Brain microvascular endothelial cell (primary cell): Measurements from ENCODE around the gene P2RY14.

Experiments used
- DNase-seq: peaks from one replicate; pipeline ENCODE4 v3.0.0-alpha.2; 2020
- H3K27ac ChIP-seq: fragments of 250-450 bp; sonication (Bioruptor Pico); 2 replicates; pipeline ENCODE4 v1.5.1; 2020; ENCODE audit warnings: mild to moderate bottlenecking, moderate library complexity
- H3K27me3 ChIP-seq: fragments of 250-450 bp; sonication (Bioruptor Pico); replicated peaks from 2 replicates; pipeline ENCODE4 v1.5.1; 2020; ENCODE audit warnings: mild to moderate bottlenecking
- H3K36me3 ChIP-seq: fragments of 250-450 bp; sonication (Bioruptor Pico); replicated peaks from 2 replicates; pipeline ENCODE4 v1.5.1; 2020; ENCODE audit warnings: mild to moderate bottlenecking
- H3K4me3 ChIP-seq: 2 replicates; pipeline ENCODE4 v1.5.1; 2011; ENCODE audit warnings: low read depth, mild to moderate bottlenecking, control low read depth, low read length, moderate library complexity
- in situ Hi-C: cut with HindIII; loops from 2 replicates; pipeline ENCODE4 v1.10.0; 2017; ENCODE audit warnings: low sequenced_read_pairs, low pct_ligation_motif_present
- TF ChIP-seq, protein P1 (sequence below): IDR thresholded peaks from 2 replicates; pipeline ENCODE4 v1.5.1; 2011; ENCODE audit warnings: low read depth, mild to moderate bottlenecking, moderate library complexity, low read length, control low read depth, inconsistent platforms; ENCODE audit errors: missing control alignments

Gene P2RY14

GRCh38 chr3:151201051-151201730 lies 77.2 kb downstream of the P2RY14 start:
- Histone ChIP-seq H3K27me3 (no peaks in the 10 kb centered on the region), H3K4me3 (no peak overlapping the region), H3K36me3 (no peaks in the 10 kb centered on the region), H3K27ac (no peak overlapping the region)
- no peak for DNase-seq
- TF ChIP-seq, protein P1, sequence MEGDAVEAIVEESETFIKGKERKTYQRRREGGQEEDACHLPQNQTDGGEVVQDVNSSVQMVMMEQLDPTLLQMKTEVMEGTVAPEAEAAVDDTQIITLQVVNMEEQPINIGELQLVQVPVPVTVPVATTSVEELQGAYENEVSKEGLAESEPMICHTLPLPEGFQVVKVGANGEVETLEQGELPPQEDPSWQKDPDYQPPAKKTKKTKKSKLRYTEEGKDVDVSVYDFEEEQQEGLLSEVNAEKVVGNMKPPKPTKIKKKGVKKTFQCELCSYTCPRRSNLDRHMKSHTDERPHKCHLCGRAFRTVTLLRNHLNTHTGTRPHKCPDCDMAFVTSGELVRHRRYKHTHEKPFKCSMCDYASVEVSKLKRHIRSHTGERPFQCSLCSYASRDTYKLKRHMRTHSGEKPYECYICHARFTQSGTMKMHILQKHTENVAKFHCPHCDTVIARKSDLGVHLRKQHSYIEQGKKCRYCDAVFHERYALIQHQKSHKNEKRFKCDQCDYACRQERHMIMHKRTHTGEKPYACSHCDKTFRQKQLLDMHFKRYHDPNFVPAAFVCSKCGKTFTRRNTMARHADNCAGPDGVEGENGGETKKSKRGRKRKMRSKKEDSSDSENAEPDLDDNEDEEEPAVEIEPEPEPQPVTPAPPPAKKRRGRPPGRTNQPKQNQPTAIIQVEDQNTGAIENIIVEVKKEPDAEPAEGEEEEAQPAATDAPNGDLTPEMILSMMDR, result no peak
- in situ Hi-C loops, result no loop called here

DNA sequence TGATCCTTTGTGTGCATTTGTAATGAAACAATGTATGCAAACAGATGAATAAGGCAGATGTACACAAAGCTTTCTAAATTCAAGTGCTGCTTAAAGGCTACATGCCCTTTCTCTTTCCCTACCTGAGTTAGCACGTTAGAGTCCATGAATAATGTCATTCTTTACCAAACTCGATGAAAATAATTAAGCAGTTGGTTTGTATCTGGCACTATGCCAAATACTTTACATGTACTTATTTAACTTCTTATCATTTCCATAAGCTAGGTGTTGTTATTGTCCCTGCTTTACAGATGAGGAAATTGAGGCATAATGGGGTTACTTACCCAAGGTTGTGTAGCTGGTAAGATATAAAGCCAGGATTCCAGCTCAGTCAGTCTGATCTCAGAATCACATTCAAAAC lies 77.8 kb downstream of the P2RY14 start:
- Histone ChIP-seq H3K27ac (no peak overlapping the region), H3K27me3 (no peaks in the 10 kb centered on the region), H3K4me3 (no peak overlapping the region), H3K36me3 (no peaks in the 10 kb centered on the region)
- TF ChIP-seq, protein P1, result no peak
- no peak for DNase-seq
- in situ Hi-C loops, result no loop called here

GRCh38 chr3:151199554-151200438 lies 78.5 kb downstream of the P2RY14 start:
- no peaks in the 10 kb centered on the region for H3K27me3 ChIP-seq
- H3K4me3 ChIP-seq, result no peak overlapping the region
- in situ Hi-C loops, result no loop called here
- H3K36me3 ChIP-seq, result no peaks in the 10 kb centered on the region
- TF ChIP-seq, protein P1, result no peak
- no peak overlapping the region for H3K27ac ChIP-seq
- no peak for DNase-seq

GRCh38 chr3:151198849-151199248 lies 79.5 kb downstream of the P2RY14 start:
- no peak overlapping the region for H3K4me3 ChIP-seq
- H3K36me3 ChIP-seq, result no peaks in the 10 kb centered on the region
- in situ Hi-C loops, result no loop called here
- no peaks in the 10 kb centered on the region for H3K27me3 ChIP-seq
- no peak for DNase-seq
- TF ChIP-seq, protein P1, result no peak
- H3K27ac ChIP-seq, result no peak overlapping the region

- H3K36me3 ChIP-seq, result no peaks in the 10 kb centered on the region
- in situ Hi-C loops, result no loop called here
- no peak overlapping the region for H3K4me3 ChIP-seq
- no peak for DNase-seq
- TF ChIP-seq, protein P1, result no peak
- H3K27me3 ChIP-seq, result no peaks in the 10 kb centered on the region
- H3K27ac ChIP-seq, result no peak overlapping the region
Measured at GRCh38 chr3:151197981-151198767, 80.2 kb downstream of the P2RY14 start.
